Neural cell (in vitro differentiated cells): ENCODE measurements around the gene MSANTD7. TPM values are rescaled to one million over a fixed set of nuclear protein-coding genes. Genes with fewer than 3 reads are reported as not detected.

Experiments used
- H2AFZ ChIP-seq: fragments of 200-600, 300-800 bp; sonication (generic), shearing (Covaris generic); 2 replicates; pipeline ENCODE4 v1.6.0; 2014; ENCODE audit warnings: low read depth, mild to moderate bottlenecking, antibody characterized with exemption, low read length, moderate library complexity
- H3F3A ChIP-seq: fragments of 200-600 bp; shearing (Covaris generic); 2 replicates; pipeline ENCODE4 v1.6.1; 2016; ENCODE audit warnings: mild to moderate bottlenecking, moderate library complexity, mixed read lengths, antibody characterized with exemption, low read length; ENCODE audit not compliant: insufficient read depth, poor library complexity, severe bottlenecking
- H3K27ac ChIP-seq: fragments of 200-600, 300-800 bp; sonication (generic), shearing (Covaris generic); 2 replicates; pipeline ENCODE4 v1.5.1; 2014; ENCODE audit warnings: mild to moderate bottlenecking, low read length, moderate library complexity
- H3K27me3 ChIP-seq: fragments of 300-800, 200-600 bp; sonication (generic), shearing (Covaris generic); 2 replicates; pipeline ENCODE4 v1.6.0; 2014; ENCODE audit warnings: mild to moderate bottlenecking, low read depth, low read length, moderate library complexity; ENCODE audit not compliant: insufficient read depth
- H3K36me3 ChIP-seq: fragments of 300-800, 200-600 bp; sonication (generic), shearing (Covaris generic); 2 replicates; pipeline ENCODE4 v1.5.1; 2014; ENCODE audit warnings: mild to moderate bottlenecking, antibody characterized with exemption, low read length, moderate library complexity; ENCODE audit not compliant: insufficient read depth
- H3K4me2 ChIP-seq: fragments of 300-800, 200-600 bp; sonication (generic), shearing (Covaris generic); 2 replicates; pipeline ENCODE4 v1.6.0; 2014; ENCODE audit warnings: mild to moderate bottlenecking, low read length
- H3K4me3 ChIP-seq: fragments of 300-800, 200-600 bp; sonication (generic), shearing (Covaris generic); 2 replicates; pipeline ENCODE4 v1.5.1; 2014; ENCODE audit warnings: mild to moderate bottlenecking, low read length, moderate library complexity
- H3K79me2 ChIP-seq: fragments of 200-600 bp; shearing (Covaris generic); replicated peaks from 2 replicates; pipeline ENCODE4 v1.6.0; 2014; ENCODE audit warnings: mild to moderate bottlenecking, low read length, moderate library complexity; ENCODE audit not compliant: insufficient read depth
- H3K9ac ChIP-seq: fragments of 300-800, 200-600 bp; sonication (generic), shearing (Covaris generic); 2 replicates; pipeline ENCODE4 v1.6.1; 2016; ENCODE audit warnings: mild to moderate bottlenecking, low read length, mixed read lengths
- H3K9me2 ChIP-seq: fragments of 200-600 bp; shearing (Covaris generic); 2 replicates; pipeline ENCODE4 v1.6.1; 2016; ENCODE audit warnings: mild to moderate bottlenecking, low read length, mixed read lengths; ENCODE audit not compliant: insufficient read depth
- H3K9me3 ChIP-seq: fragments of 200-600, 300-800 bp; sonication (generic), shearing (Covaris generic); 2 replicates; pipeline ENCODE4 v1.6.1; 2016; ENCODE audit warnings: mild to moderate bottlenecking, mixed run types, low read length, moderate library complexity, mixed read lengths
- H4K20me1 ChIP-seq: fragments of 200-600 bp; shearing (Covaris generic); 2 replicates; pipeline ENCODE4 v1.6.1; 2016; ENCODE audit warnings: mild to moderate bottlenecking, mixed run types; ENCODE audit not compliant: insufficient read depth
- CTCF ChIP-seq: fragments of 450-650 bp; IDR thresholded peaks from 2 replicates; pipeline ENCODE4 v1.5.1; 2014; ENCODE audit warnings: antibody characterized with exemption, mild to moderate bottlenecking, moderate library complexity; ENCODE audit not compliant: poor library complexity, severe bottlenecking
- EP300 ChIP-seq: fragments of 450-650 bp; conservative IDR thresholded peaks from 2 replicates; pipeline ENCODE4 v1.6.1; 2014; ENCODE audit warnings: antibody characterized with exemption, mild to moderate bottlenecking, moderate library complexity; ENCODE audit not compliant: poor library complexity, severe bottlenecking
- EZH2 ChIP-seq: fragments of 200-600, 300-800 bp; shearing (Covaris generic), sonication (generic); IDR thresholded peaks from 2 replicates; pipeline ENCODE4 v1.6.1; 2014; ENCODE audit warnings: antibody characterized with exemption, low read length, borderline replicate concordance, mild to moderate bottlenecking; ENCODE audit not compliant: insufficient read depth, poor library complexity, severe bottlenecking
- POLR2AphosphoS5 ChIP-seq: IDR thresholded peaks from 2 replicates; pipeline ENCODE4 v1.6.1; 2012
- RAD21 ChIP-seq: fragments of 450-650 bp; conservative IDR thresholded peaks from 2 replicates; pipeline ENCODE4 v1.6.1; 2014; ENCODE audit warnings: antibody characterized with exemption, mild to moderate bottlenecking, moderate library complexity
- REST ChIP-seq: IDR thresholded peaks from 2 replicates; pipeline ENCODE4 v1.6.1; 2012; ENCODE audit warnings: borderline replicate concordance
- SMC3 ChIP-seq: fragments of 450-650 bp; conservative IDR thresholded peaks from 2 replicates; pipeline ENCODE4 v1.6.1; 2014; ENCODE audit warnings: antibody characterized with exemption, mild to moderate bottlenecking, moderate library complexity; ENCODE audit not compliant: poor library complexity
- TAF1 ChIP-seq: IDR thresholded peaks from 2 replicates; pipeline ENCODE4 v1.6.1; 2012; ENCODE audit warnings: low read depth
- polyA plus RNA-seq: library from polyadenylated mRNA; depleted of rRNA; stranded (reverse); fragments of >200 nt; gene quantifications from 2 replicates; pipeline ENCODE4 v1.2.3, GENCODE V29; 2014

Gene MSANTD7
- polyA plus RNA-seq, 1 donor from 2014 or later = 21.1 TPM

- Histone ChIP-seq H3K27me3 (no peaks in the 10 kb centered on the region), H3K4me2 (no peak overlapping the region), H2AFZ (no peak overlapping the region), H3K36me3 (no peaks in the 10 kb centered on the region), H3F3A (no peaks in the 10 kb centered on the region), H3K27ac (no peak overlapping the region), H3K9me3 (no peaks in the 10 kb centered on the region), H3K9me2 (no peaks in the 10 kb centered on the region), H4K20me1 (no peaks in the 10 kb centered on the region), H3K9ac (no peak overlapping the region), H3K4me3 (no peak overlapping the region), H3K79me2 (no peaks in the 10 kb centered on the region)
- TF ChIP-seq CTCF (peak; percentile 72), REST (no peak), RAD21 (peak; percentile 76), POLR2AphosphoS5 (no peak), SMC3 (peak; percentile 79), EP300 (no peak)
Observed at GRCh38 chr10:14822879-14823755, 15.0 kb upstream of the MSANTD7 start.

- Histone ChIP-seq H3F3A (no peaks in the 10 kb centered on the region), H3K79me2 (no peaks in the 10 kb centered on the region), H3K4me3 (no peak overlapping the region), H4K20me1 (no peaks in the 10 kb centered on the region), H2AFZ (no peak overlapping the region), H3K27me3 (no peaks in the 10 kb centered on the region), H3K36me3 (no peaks in the 10 kb centered on the region), H3K4me2 (no peak overlapping the region), H3K9me3 (no peaks in the 10 kb centered on the region), H3K27ac (no peak overlapping the region), H3K9me2 (no peaks in the 10 kb centered on the region), H3K9ac (no peak overlapping the region)
- no peak for TF ChIP-seq TAF1
Observed at GRCh38 chr10:14823966-14824365, 14.1 kb upstream of the MSANTD7 start.

GRCh38 chr10:14826076-14826829 lies 11.9 kb upstream of the MSANTD7 start:
- no peaks in the 10 kb centered on the region for H3K27me3 ChIP-seq
- H3K9me2 ChIP-seq = no peaks in the 10 kb centered on the region
- H3K4me2 ChIP-seq = no peak overlapping the region
- no peak overlapping the region for H2AFZ ChIP-seq
- no peaks in the 10 kb centered on the region for H3K9me3 ChIP-seq
- H3K27ac ChIP-seq = no peak overlapping the region
- H3K4me3 ChIP-seq = no peak overlapping the region
- no peaks in the 10 kb centered on the region for H4K20me1 ChIP-seq
- H3F3A ChIP-seq = no peaks in the 10 kb centered on the region
- no peak overlapping the region for H3K9ac ChIP-seq
- no peaks in the 10 kb centered on the region for H3K79me2 ChIP-seq
- no peaks in the 10 kb centered on the region for H3K36me3 ChIP-seq
- no peak for TF ChIP-seq TAF1
- no peak for TF ChIP-seq EP300
- no peak for TF ChIP-seq EZH2
- TF ChIP-seq RAD21 = no peak
- TF ChIP-seq SMC3 = no peak
- TF ChIP-seq REST = no peak
- no peak for TF ChIP-seq CTCF
- no peak for TF ChIP-seq POLR2AphosphoS5
